ENCODE measurements around the gene CUX1.

GRCh38 chr7:101866328-101866727 is 48.9 kb downstream of the CUX1 start:
- TF ChIP-seq CTCF (IDR thresholded peaks at IDR 0.05) (no peak), POLR2A (IDR thresholded peaks at IDR 0.05) (no peak)

All from breast epithelium (tissue), 3 donors.